ENCODE results near the gene FANCD2OS. TPM values are rescaled to one million over a fixed set of nuclear protein-coding genes. Genes with fewer than 3 reads are reported as not detected.

Gene FANCD2OS
- total RNA-seq, 4 donors from 2014 or later = not detected

DNA sequence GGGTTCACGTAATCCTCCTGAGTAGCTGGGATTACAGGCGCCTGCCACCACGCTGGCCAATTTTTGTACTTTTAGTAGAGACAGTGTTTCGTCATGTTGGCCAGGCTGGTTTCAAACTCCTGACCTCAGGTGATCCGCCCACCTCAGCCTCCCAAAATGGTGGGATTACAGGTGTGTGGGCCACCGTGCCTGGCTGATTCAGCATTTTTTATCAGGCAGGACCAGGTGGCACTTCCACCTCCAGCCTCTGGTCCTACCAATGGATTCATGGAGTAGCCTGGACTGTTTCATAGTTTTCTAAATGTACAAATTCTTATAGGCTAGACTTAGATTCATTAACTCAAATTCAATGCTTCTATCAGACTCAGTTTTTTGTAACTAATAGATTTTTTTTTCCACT, 42.9 kb upstream of the FANCD2OS start:
- WGBS, 2 donors = 79 to 80% methylated on average over 6 of the region's 6 CpGs
- TF ChIP-seq, protein P1, sequence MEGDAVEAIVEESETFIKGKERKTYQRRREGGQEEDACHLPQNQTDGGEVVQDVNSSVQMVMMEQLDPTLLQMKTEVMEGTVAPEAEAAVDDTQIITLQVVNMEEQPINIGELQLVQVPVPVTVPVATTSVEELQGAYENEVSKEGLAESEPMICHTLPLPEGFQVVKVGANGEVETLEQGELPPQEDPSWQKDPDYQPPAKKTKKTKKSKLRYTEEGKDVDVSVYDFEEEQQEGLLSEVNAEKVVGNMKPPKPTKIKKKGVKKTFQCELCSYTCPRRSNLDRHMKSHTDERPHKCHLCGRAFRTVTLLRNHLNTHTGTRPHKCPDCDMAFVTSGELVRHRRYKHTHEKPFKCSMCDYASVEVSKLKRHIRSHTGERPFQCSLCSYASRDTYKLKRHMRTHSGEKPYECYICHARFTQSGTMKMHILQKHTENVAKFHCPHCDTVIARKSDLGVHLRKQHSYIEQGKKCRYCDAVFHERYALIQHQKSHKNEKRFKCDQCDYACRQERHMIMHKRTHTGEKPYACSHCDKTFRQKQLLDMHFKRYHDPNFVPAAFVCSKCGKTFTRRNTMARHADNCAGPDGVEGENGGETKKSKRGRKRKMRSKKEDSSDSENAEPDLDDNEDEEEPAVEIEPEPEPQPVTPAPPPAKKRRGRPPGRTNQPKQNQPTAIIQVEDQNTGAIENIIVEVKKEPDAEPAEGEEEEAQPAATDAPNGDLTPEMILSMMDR (IDR thresholded peaks at IDR 0.05) = no peak
- TF ChIP-seq POLR2A (IDR thresholded peaks at IDR 0.05) = no peak
- no peak for TF ChIP-seq EP300 (IDR thresholded peaks at IDR 0.05)
- peaks cover 0 to 84% (median 15%) of the 10 kb centered on the region in 3 donors for H3K36me3 ChIP-seq

DNA sequence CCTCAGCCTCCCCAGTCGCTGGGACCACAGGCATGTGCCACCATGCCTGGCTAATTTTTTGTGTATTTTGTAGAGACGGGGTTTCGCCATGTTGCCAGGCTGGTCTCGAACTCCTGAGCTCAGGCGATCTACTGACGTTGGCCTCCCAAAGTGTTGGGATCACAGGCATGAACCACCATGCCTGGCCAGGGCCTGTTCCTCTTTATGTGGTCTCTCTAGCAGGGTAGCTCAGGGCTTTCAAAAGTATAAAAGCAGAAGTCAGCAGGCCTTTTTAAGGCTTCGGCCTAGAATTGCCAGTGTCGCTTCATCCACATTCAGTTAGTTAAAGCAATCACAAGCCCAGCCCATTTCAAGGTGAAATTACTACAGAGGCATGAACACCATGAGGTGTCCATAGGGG, 41.2 kb upstream of the FANCD2OS start:
- H3K27me3 ChIP-seq = no peaks in the 10 kb centered on the region
- no peak overlapping the region for H3K4me3 ChIP-seq
- no peak for TF ChIP-seq EP300 (IDR thresholded peaks at IDR 0.05)
- TF ChIP-seq POLR2A (IDR thresholded peaks at IDR 0.05) = no peak
- TF ChIP-seq, protein P1 (IDR thresholded peaks at IDR 0.05) = no peak
- 91 to 93% methylated on average over 8 of the region's 8 CpGs for WGBS, 2 donors
- H3K36me3 ChIP-seq = peaks cover 0 to 88% (median 15%) of the 10 kb centered on the region in 3 donors
- no peak for DNase-seq (ENCODE audit: low spot score in 2 of 2)
- H3K9me3 ChIP-seq = no peaks in the 10 kb centered on the region
- peaks cover 0 to 11% (median 2%) of the 10 kb centered on the region in 4 donors for H3K4me1 ChIP-seq
- no peak overlapping the region for H3K27ac ChIP-seq

More for the DNA sequence above, 42.9 kb upstream of the FANCD2OS start:
- Histone ChIP-seq H3K27ac (no peak overlapping the region), H3K9me3 (no peaks in the 10 kb centered on the region), H3K4me1 (no peaks in the 10 kb centered on the region), H3K4me3 (no peak overlapping the region), H3K27me3 (no peaks in the 10 kb centered on the region)
- no peak for DNase-seq (ENCODE audit: low spot score in 2 of 2)

DNA sequence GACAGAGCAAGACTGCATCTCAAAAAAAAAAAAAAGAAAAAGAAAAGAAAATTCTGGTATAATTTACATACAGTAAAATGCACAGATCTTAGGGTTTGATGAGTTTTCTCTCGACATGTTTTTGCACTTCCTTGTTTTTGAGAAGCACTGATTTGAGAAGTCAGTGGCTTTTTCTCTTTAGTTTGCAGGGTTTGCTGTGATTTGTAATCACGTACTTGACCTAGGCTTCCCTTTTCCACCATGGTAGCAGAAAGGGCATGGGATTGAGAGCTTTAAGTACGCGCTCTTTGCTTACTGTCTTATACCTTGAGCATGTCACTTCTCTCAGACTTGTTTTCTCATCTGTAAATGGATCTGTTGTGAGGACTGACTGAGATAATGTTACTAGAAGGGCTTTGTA, 37.6 kb upstream of the FANCD2OS start:
- no peak for TF ChIP-seq POLR2A (IDR thresholded peaks at IDR 0.05)
- no peak for TF ChIP-seq EP300 (IDR thresholded peaks at IDR 0.05)
- TF ChIP-seq, protein P1 (IDR thresholded peaks at IDR 0.05) = no peak
- H3K9me3 ChIP-seq = no peaks in the 10 kb centered on the region
- WGBS, 2 donors = 80 to 84% methylated on average over 4 of the region's 4 CpGs
- no peak overlapping the region for H3K4me3 ChIP-seq
- DNase-seq (ENCODE audit: low spot score in 2 of 2) = no peak
- H3K27me3 ChIP-seq = no peaks in the 10 kb centered on the region
- H3K27ac ChIP-seq = no peak overlapping the region
- H3K4me1 ChIP-seq = peaks cover 0 to 30% (median 15%) of the 10 kb centered on the region in 4 donors
- H3K36me3 ChIP-seq = peaks cover 0 to 54% (median 10%) of the 10 kb centered on the region in 3 donors

DNA sequence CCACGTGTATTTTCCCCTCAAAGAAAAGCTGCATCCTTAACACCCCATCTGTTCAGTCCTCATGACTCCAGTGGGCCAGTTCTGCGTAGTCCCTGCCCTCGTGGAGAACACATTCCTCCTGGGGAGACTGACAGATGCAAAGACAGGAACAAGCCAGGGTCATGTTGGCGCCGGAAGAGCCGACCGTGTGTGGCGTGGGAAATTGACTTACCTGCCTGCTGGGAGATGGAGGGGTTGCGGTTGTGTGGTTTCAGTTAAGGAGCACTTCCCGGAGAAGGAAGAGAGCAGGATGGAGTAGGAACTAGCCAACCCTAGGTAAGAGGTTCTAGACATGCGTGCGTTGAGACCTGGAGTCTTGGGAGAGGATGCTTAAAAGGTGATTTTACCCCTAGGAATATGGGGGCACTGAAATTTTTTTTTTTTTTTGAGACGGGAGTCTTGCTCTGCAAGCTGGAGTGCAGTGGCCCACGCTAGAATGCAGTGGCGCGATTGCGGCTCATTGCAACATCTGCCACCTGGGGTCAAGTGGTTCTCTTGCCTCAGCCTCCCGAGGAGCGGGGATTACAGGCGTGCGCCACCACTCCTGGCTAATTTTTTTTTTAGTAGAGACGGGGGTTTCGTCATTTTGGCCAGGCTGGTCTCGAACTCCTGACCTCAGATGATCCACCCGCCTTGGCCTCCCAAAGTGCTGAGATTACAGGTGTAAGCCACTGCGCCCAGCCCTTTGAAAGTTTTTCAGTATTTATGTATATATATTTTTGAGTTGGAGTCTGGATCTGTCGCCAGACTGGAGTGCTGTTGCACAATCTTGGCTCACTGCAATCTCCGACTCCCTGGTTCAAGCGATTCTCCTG, 34.9 kb upstream of the FANCD2OS start:
- H3K4me1 ChIP-seq = peaks cover 0 to 30% (median 15%) of the 10 kb centered on the region in 4 donors
- DNase-seq (ENCODE audit: low spot score in 2 of 2) = no peak
- TF ChIP-seq POLR2A (IDR thresholded peaks at IDR 0.05) (no peak), EP300 (IDR thresholded peaks at IDR 0.05) (no peak)
- TF ChIP-seq, protein P1 (IDR thresholded peaks at IDR 0.05) = no peak
- peak overlapping the region; percentile 59 to 98 (median 82) for H3K4me3 ChIP-seq
- no peaks in the 10 kb centered on the region for H3K9me3 ChIP-seq
- peaks cover 0 to 30% (median 6%) of the 10 kb centered on the region in 3 donors for H3K36me3 ChIP-seq
- 73 to 75% methylated on average over 29 of the region's 29 CpGs for WGBS, 2 donors
- H3K27ac ChIP-seq = peak overlapping the region in 3 of 4 donors; percentile 89 to 94 (median 91)
- no peaks in the 10 kb centered on the region for H3K27me3 ChIP-seq

DNA sequence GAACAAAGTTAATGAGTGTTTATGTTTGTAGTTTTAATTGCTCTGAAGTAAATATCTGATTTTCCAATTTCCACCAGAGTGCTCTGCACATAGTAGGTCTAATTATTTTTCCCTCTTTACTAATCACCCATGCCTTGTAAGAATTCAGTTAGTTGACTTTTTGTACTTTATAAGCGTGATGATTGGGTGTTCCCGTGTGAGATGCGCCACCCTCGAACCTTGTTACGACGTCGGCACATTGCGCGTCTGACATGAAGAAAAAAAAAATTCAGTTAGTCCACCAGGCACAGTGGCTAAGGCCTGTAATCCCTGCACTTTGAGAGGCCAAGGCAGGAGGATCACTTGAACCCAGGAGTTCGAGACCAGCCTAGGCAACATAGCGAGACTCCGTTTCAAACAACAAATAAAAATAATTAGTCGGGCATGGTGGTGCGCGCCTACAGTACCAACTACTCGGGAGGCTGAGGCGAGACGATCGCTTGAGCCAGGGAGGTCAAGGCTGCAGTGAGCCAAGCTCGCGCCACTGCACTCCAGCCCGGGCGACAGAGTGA, 33.0 kb upstream of the FANCD2OS start:
- H3K36me3 ChIP-seq = peaks cover 0 to 12% (median 0%) of the 10 kb centered on the region in 3 donors
- H3K4me1 ChIP-seq = peaks cover 0 to 30% (median 15%) of the 10 kb centered on the region in 4 donors
- TF ChIP-seq EP300 (IDR thresholded peaks at IDR 0.05) (no peak), POLR2A (IDR thresholded peaks at IDR 0.05) (no peak)
- TF ChIP-seq, protein P1 (IDR thresholded peaks at IDR 0.05) = no peak
- DNase-seq (ENCODE audit: low spot score in 2 of 2) = no peak
- no peaks in the 10 kb centered on the region for H3K9me3 ChIP-seq
- H3K27ac ChIP-seq = peak overlapping the region; percentile 81 to 94 (median 90)
- no peaks in the 10 kb centered on the region for H3K27me3 ChIP-seq
- WGBS, 2 donors = 86% methylated on average over 23 of the region's 23 CpGs
- peak overlapping the region in 2 of 4 donors; percentile 74 to 89 for H3K4me3 ChIP-seq
